Omental fat pad (tissue), 4 donors: ENCODE data around the gene TCF4. TPM values are rescaled to one million over a fixed set of nuclear protein-coding genes. Genes with fewer than 3 reads are reported as not detected.

Experiments
- ATAC-seq: fragments of 150-250 bp; one replicate; pipeline ENCODE4 v1.9.1; 2016; ENCODE audit warnings: mild to moderate bottlenecking, moderate library complexity; ENCODE audit not compliant: low FRiP score
- DNase-seq: peaks from one replicate; pipeline ENCODE4 v3.0.0-alpha.2; 2019; ENCODE audit warnings: low spot score
- CTCF ChIP-seq, 3 donors: fragments of 450-650 bp; IDR thresholded peaks; one replicate each; pipeline ENCODE4 v1.5.1; 2016 to 2017; ENCODE audit warnings: antibody characterized with exemption in 3 of 3, mild to moderate bottlenecking in 3 of 3, moderate library complexity in 2 of 3
- total RNA-seq, 4 donors: library from RNA; depleted of rRNA; stranded (reverse); fragments of >200 nt; gene quantifications; one replicate each; pipeline ENCODE4 v1.1.0, GENCODE V29; 2016

Gene TCF4
- total RNA-seq, 4 donors from 2014 or later: 113 to 381 (median 141) TPM

GRCh38 chr18:55557211-55557610 is 30.8 kb downstream of the TCF4 start:
- ATAC-seq (no peak), DNase-seq (no peak)
- no peak for TF ChIP-seq CTCF (IDR thresholded peaks at IDR 0.05)

GRCh38 chr18:55555395-55556027 is 32.5 kb downstream of the TCF4 start:
- DNase-seq: no peak
- TF ChIP-seq CTCF (IDR thresholded peaks at IDR 0.05): no peak
- no peak for ATAC-seq

GRCh38 chr18:55552526-55553189 is 35.3 kb downstream of the TCF4 start:
- TF ChIP-seq CTCF (IDR thresholded peaks at IDR 0.05): no peak
- no peak for ATAC-seq
- DNase-seq: no peak

GRCh38 chr18:55551227-55551626 is 36.8 kb downstream of the TCF4 start:
- ATAC-seq (no peak), DNase-seq (no peak)
- no peak for TF ChIP-seq CTCF (IDR thresholded peaks at IDR 0.05)

- TF ChIP-seq CTCF (IDR thresholded peaks at IDR 0.05): no peak
- no peak for ATAC-seq
- no peak for DNase-seq
Measured at GRCh38 chr18:55550471-55550870, 37.5 kb downstream of the TCF4 start.

- ATAC-seq: no peak
Measured at GRCh38 chr18:55549474-55550104, 38.4 kb downstream of the TCF4 start.

More at GRCh38 chr18:55549474-55550104, 38.4 kb downstream of the TCF4 start:
- DNase-seq: no peak
- no peak for TF ChIP-seq CTCF (IDR thresholded peaks at IDR 0.05)
